Measurements from ENCODE around the gene YPEL5. TPM values are rescaled to one million over a fixed set of nuclear protein-coding genes. Genes with fewer than 3 reads are reported as not detected.

Gene YPEL5
- total and polyA plus RNA-seq, 2 donors (not counting 1 experiment from before 2014, with no cell fraction given) = 94.7 to 159 TPM

DNA sequence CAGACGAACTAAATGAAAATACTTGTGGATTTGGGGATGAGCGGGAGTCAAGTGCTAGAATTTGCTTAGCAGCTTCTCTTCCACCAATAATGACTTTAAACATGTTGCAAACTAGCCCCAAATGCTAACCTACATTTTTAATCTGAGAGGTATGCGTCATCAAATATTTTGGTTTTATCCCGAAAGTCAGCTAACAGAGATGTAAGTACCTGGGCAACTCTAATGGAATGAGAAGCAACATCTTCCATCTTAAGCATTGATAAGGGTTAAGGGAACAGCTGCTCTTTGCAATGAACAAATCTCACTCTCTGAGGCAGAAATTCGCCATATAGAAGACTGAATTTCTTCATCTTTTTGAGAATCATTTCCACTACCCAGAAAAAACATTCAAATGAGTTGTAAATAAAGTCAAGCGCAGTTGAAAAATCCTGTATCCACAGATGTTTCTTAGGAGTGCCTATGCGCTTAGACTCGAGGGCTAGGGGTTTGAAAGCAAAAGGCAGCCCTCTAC, 926 bp upstream of the YPEL5 start:
- peak overlapping the region; percentile 32 for H3K9ac ChIP-seq (ENCODE audit: insufficient read depth, low read length)

DNA sequence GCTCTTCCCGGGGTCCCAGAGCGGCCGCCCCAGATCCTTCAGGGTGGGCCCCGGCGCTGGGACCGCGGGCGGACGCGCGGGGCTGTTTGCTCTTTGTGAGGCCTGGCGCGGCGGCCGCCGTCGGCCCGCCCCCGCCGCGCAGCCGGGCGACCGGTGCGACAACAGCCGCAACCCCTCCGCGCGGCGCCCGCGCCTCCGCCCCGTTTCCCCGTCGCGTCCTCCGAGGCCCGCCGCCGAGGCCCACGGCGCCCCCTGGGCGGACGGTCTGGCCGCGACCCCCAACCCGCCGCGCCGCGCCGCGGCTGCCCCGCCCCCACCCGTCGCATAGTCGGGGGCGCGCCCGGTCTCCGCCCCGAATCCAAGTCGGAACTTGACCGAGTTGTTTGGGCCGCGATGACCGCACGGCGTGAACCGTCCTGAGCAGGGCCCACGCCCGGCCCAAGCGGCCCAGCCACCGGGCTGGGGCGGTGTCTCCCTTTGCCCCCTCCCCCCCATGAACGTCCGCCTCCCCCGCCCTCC, 448 bp downstream of the YPEL5 start:
- no peak overlapping the region for H3K4me2 ChIP-seq (ENCODE audit: extremely low read depth, insufficient read depth, low read length)
- DNase-seq (ENCODE audit: low read depth in 2 of 2) = no peak
- TF ChIP-seq EZH2 (IDR thresholded peaks at IDR 0.05; ENCODE audit: low read length, missing control alignments) = no peak
- TF ChIP-seq, protein P1, sequence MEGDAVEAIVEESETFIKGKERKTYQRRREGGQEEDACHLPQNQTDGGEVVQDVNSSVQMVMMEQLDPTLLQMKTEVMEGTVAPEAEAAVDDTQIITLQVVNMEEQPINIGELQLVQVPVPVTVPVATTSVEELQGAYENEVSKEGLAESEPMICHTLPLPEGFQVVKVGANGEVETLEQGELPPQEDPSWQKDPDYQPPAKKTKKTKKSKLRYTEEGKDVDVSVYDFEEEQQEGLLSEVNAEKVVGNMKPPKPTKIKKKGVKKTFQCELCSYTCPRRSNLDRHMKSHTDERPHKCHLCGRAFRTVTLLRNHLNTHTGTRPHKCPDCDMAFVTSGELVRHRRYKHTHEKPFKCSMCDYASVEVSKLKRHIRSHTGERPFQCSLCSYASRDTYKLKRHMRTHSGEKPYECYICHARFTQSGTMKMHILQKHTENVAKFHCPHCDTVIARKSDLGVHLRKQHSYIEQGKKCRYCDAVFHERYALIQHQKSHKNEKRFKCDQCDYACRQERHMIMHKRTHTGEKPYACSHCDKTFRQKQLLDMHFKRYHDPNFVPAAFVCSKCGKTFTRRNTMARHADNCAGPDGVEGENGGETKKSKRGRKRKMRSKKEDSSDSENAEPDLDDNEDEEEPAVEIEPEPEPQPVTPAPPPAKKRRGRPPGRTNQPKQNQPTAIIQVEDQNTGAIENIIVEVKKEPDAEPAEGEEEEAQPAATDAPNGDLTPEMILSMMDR (conservative IDR thresholded peaks at IDR 0.05 in 1 of 2, IDR thresholded peaks at IDR 0.05 in 1 of 2; ENCODE audit: low read depth in 1 of 2, low read length in 2 of 2) = no peak

More for the DNA sequence above, 926 bp upstream of the YPEL5 start:
- TF ChIP-seq, protein P1 (conservative IDR thresholded peaks at IDR 0.05 in 1 of 2, IDR thresholded peaks at IDR 0.05 in 1 of 2; ENCODE audit: low read depth in 1 of 2, low read length in 2 of 2) = no peak
- no peak for TF ChIP-seq EZH2 (IDR thresholded peaks at IDR 0.05; ENCODE audit: low read length, missing control alignments)
- Histone ChIP-seq H3K27ac (ENCODE audit: insufficient read depth, low read length) (peak overlapping the region; percentile 72), H3K4me1 (ENCODE audit: control insufficient read depth, extremely low read depth, insufficient read depth, low read length) (peaks cover 8% of the 10 kb centered on the region), H3K27me3 (ENCODE audit: control insufficient read depth, insufficient read depth, low read length) (no peaks in the 10 kb centered on the region), H3K4me3 (replicated peaks in 1 of 4; ENCODE audit: control extremely low read depth in 1 of 4, insufficient read depth in 1 of 4, low read depth in 3 of 4, low read length in 4 of 4) (peak overlapping the region; percentile 48 to 69 (median 55)), H2AFZ (ENCODE audit: low read length) (peak overlapping the region; percentile 35), H4K20me1 (ENCODE audit: control insufficient read depth, extremely low read depth, insufficient read depth, low read length) (no peaks in the 10 kb centered on the region), H3K79me2 (ENCODE audit: control insufficient read depth, insufficient read depth, low read length) (peaks cover 6% of the 10 kb centered on the region), H3K9me3 (ENCODE audit: control insufficient read depth, insufficient read depth, low read depth, low read length) (no peaks in the 10 kb centered on the region), H3K36me3 (ENCODE audit: control insufficient read depth, insufficient read depth, low read length) (no peaks in the 10 kb centered on the region), H3K4me2 (ENCODE audit: extremely low read depth, insufficient read depth, low read length) (peak overlapping the region; percentile 97)
- peak in 1 of 2 donors; percentile 43 for DNase-seq (ENCODE audit: low read depth in 2 of 2)

DNA sequence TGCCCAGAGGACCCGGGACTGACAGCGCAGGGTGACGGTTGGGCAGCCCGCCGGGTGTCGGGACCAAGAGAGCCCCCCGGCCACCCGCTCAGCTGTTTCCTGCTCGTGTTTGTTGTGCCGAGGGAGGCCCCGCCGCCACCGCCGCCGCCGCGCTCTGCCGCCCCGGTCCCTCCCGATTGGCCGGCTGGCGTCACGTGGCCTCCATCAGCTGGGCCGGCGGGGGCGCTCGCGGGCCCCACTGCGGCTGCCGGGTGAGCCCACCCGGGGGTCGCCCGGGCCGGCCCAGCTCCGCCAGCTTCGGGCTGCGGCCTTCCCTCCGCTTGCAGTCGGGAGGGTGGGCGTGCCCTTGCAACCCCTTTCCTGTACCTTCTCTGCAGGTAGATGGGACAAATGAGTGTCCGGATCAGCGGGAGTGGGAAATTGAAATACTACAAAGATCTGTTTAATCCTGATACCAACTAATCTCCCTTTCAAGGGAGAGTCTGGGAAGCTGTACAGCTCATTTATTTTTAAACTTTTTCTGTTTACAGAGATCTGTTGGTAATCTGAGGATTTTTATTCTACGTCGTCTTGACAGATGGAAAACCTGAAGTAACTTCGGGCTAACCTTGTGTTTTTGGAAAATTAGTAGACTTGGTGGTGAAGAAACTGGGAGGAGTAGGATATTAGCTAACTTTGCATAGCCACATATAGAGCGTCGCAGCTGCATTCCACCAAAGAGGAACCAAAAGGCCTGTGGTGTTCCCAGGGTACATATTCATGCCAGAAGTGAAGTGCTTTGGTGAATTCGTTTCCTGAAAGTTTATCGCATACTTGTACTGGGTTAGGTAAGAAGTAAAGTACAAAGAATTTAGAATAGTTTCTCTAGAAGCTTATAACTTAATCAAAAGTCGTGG, 1.2 kb downstream of the YPEL5 start:
- no peak for TF ChIP-seq EZH2 (IDR thresholded peaks at IDR 0.05; ENCODE audit: low read length, missing control alignments)
- TF ChIP-seq, protein P1 (conservative IDR thresholded peaks at IDR 0.05 in 1 of 2, IDR thresholded peaks at IDR 0.05 in 1 of 2; ENCODE audit: low read depth in 1 of 2, low read length in 2 of 2) = peak in 1 of 2 donors; percentile 38
- DNase-seq (ENCODE audit: low read depth in 2 of 2) = peak; percentile 56 to 58
- Histone ChIP-seq H3K27me3 (ENCODE audit: control insufficient read depth, insufficient read depth, low read length) (no peaks in the 10 kb centered on the region), H3K4me1 (ENCODE audit: control insufficient read depth, extremely low read depth, insufficient read depth, low read length) (peaks cover 8% of the 10 kb centered on the region), H3K27ac (ENCODE audit: insufficient read depth, low read length) (peak overlapping the region; percentile 70), H4K20me1 (ENCODE audit: control insufficient read depth, extremely low read depth, insufficient read depth, low read length) (no peaks in the 10 kb centered on the region), H3K4me3 (replicated peaks in 1 of 4; ENCODE audit: control extremely low read depth in 1 of 4, insufficient read depth in 1 of 4, low read depth in 3 of 4, low read length in 4 of 4) (peak overlapping the region; percentile 79 to 90 (median 84)), H3K9ac (ENCODE audit: insufficient read depth, low read length) (peak overlapping the region; percentile 97), H3K4me2 (ENCODE audit: extremely low read depth, insufficient read depth, low read length) (peak overlapping the region; percentile 84), H3K79me2 (ENCODE audit: control insufficient read depth, insufficient read depth, low read length) (peaks cover 6% of the 10 kb centered on the region), H3K36me3 (ENCODE audit: control insufficient read depth, insufficient read depth, low read length) (no peaks in the 10 kb centered on the region), H3K9me3 (ENCODE audit: control insufficient read depth, insufficient read depth, low read depth, low read length) (no peaks in the 10 kb centered on the region), H2AFZ (ENCODE audit: low read length) (peak overlapping the region; percentile 36)

More for the DNA sequence above, 448 bp downstream of the YPEL5 start:
- Histone ChIP-seq H3K36me3 (ENCODE audit: control insufficient read depth, insufficient read depth, low read length) (no peaks in the 10 kb centered on the region), H3K9me3 (ENCODE audit: control insufficient read depth, insufficient read depth, low read depth, low read length) (no peaks in the 10 kb centered on the region), H3K4me1 (ENCODE audit: control insufficient read depth, extremely low read depth, insufficient read depth, low read length) (peaks cover 8% of the 10 kb centered on the region), H3K9ac (ENCODE audit: insufficient read depth, low read length) (peak overlapping the region; percentile 97), H3K79me2 (ENCODE audit: control insufficient read depth, insufficient read depth, low read length) (peaks cover 6% of the 10 kb centered on the region), H3K27ac (ENCODE audit: insufficient read depth, low read length) (peak overlapping the region; percentile 92), H2AFZ (ENCODE audit: low read length) (peak overlapping the region; percentile 36), H3K4me3 (replicated peaks in 1 of 4; ENCODE audit: control extremely low read depth in 1 of 4, insufficient read depth in 1 of 4, low read depth in 3 of 4, low read length in 4 of 4) (peak overlapping the region; percentile 61 to 97 (median 84)), H4K20me1 (ENCODE audit: control insufficient read depth, extremely low read depth, insufficient read depth, low read length) (no peaks in the 10 kb centered on the region), H3K27me3 (ENCODE audit: control insufficient read depth, insufficient read depth, low read length) (no peaks in the 10 kb centered on the region)

All from fibroblast of lung (primary cell).